Cardiac muscle cell (in vitro differentiated cells and primary cell): ENCODE data around the gene ZMAT5. TPM values are rescaled to one million over a fixed set of nuclear protein-coding genes. Genes with fewer than 3 reads are reported as not detected.

Experiments used
- DNase-seq, 2 donors: peaks; one replicate each; pipeline versions ENCODE4 v3.0.0 to v3.0.0-alpha.2; 2010 to 2017; ENCODE audit warnings: low read depth in 1 of 2, low spot score in 1 of 2
- H3K27ac ChIP-seq: fragments of 200-600 bp; sonication (generic); 2 replicates; pipeline ENCODE4 v1.5.1; 2016
- H3K27me3 ChIP-seq: fragments of 200-600 bp; sonication (generic); 2 replicates; pipeline ENCODE4 v1.6.0; 2016; ENCODE audit warnings: control low read depth
- H3K36me3 ChIP-seq: fragments of 200-600 bp; sonication (generic); 2 replicates; pipeline ENCODE4 v1.5.1; 2016; ENCODE audit warnings: control low read depth
- H3K4me1 ChIP-seq: fragments of 200-600 bp; sonication (generic); 2 replicates; pipeline ENCODE4 v1.8.1; 2017; ENCODE audit warnings: low read depth, mild to moderate bottlenecking, mixed run types
- H3K4me3 ChIP-seq: fragments of 200-600 bp; sonication (generic); 2 replicates; pipeline ENCODE4 v1.5.1; 2016; ENCODE audit warnings: mild to moderate bottlenecking
- H3K9me3 ChIP-seq: fragments of 200-600 bp; sonication (generic); 2 replicates; pipeline ENCODE4 v1.5.1; 2017; ENCODE audit warnings: low read depth, mild to moderate bottlenecking, control low read depth
- CTCF ChIP-seq: IDR thresholded peaks from 2 replicates; pipeline ENCODE4 v1.5.1; 2012; ENCODE audit warnings: low read depth, mild to moderate bottlenecking, low read length
- polyA plus RNA-seq: library from polyadenylated mRNA; unstranded; fragments of >200 nt; fragmentation: Nextera tagmentation; extraction: Ambion mirVana; gene quantifications from 2 replicates; pipeline ENCODE4 v1.2.1, GENCODE V29; 2016
- total RNA-seq: library from RNA; depleted of rRNA; stranded (reverse); fragments of >200 nt; gene quantifications from 2 replicates; pipeline ENCODE4 v1.2.3, GENCODE V29; 2016

Gene ZMAT5
- total RNA-seq = 40.5 and 42.3 TPM in 2 replicates
- polyA plus RNA-seq = 65.7 and 76.1 TPM in 2 replicates

- Histone ChIP-seq H3K9me3 (no peaks in the 10 kb centered on the region), H3K4me3 (peak within 1 kb of the TSS; percentile 87), H3K36me3 (peaks cover 6% of the 10 kb centered on the region), H3K27ac (peak within 1 kb of the TSS; percentile 95), H3K27me3 (no peaks in the 10 kb centered on the region), H3K4me1 (peaks cover 8% of the 10 kb centered on the region)
- peak; percentile 98 for DNase-seq
- TF ChIP-seq CTCF = no peak
Measured at GRCh38 chr22:29766632-29767170, at the start of gene ZMAT5. ZMAT5 (minus strand) TSS chr22:29767007; CDS start chr22:29748544, 18,463 bp downstream.

- H3K4me3 ChIP-seq = no peak overlapping the region
- no peak for DNase-seq
- H3K27ac ChIP-seq = no peak overlapping the region
- no peak for TF ChIP-seq CTCF
- no peaks in the 10 kb centered on the region for H3K9me3 ChIP-seq
- no peaks in the 10 kb centered on the region for H3K27me3 ChIP-seq
- H3K36me3 ChIP-seq = peaks cover 20% of the 10 kb centered on the region
- H3K4me1 ChIP-seq = peaks cover 4% of the 10 kb centered on the region
Measured at GRCh38 chr22:29816539-29816938, 49.7 kb upstream of the ZMAT5 start.

GRCh38 chr22:29816128-29816527 is 49.3 kb upstream of the ZMAT5 start:
- peak in 1 of 2 donors; percentile 33 for DNase-seq
- Histone ChIP-seq H3K27ac (no peak overlapping the region), H3K36me3 (peaks cover 21% of the 10 kb centered on the region)

GRCh38 chr22:29815580-29815979 is 48.8 kb upstream of the ZMAT5 start:
- Histone ChIP-seq H3K36me3 (peaks cover 21% of the 10 kb centered on the region), H3K27ac (no peak overlapping the region), H3K9me3 (no peaks in the 10 kb centered on the region), H3K27me3 (no peaks in the 10 kb centered on the region), H3K4me3 (no peak overlapping the region), H3K4me1 (no peaks in the 10 kb centered on the region)
- no peak for TF ChIP-seq CTCF
- DNase-seq = no peak

More at GRCh38 chr22:29816128-29816527, 49.3 kb upstream of the ZMAT5 start:
- Histone ChIP-seq H3K4me3 (no peak overlapping the region), H3K9me3 (no peaks in the 10 kb centered on the region), H3K4me1 (peaks cover 3% of the 10 kb centered on the region), H3K27me3 (no peaks in the 10 kb centered on the region)
- TF ChIP-seq CTCF = no peak

- Histone ChIP-seq H3K4me3 (no peak overlapping the region), H3K9me3 (no peaks in the 10 kb centered on the region), H3K27ac (no peak overlapping the region), H3K36me3 (peaks cover 21% of the 10 kb centered on the region), H3K27me3 (no peaks in the 10 kb centered on the region), H3K4me1 (no peaks in the 10 kb centered on the region)
- no peak for DNase-seq
- TF ChIP-seq CTCF = no peak
Measured at GRCh38 chr22:29814003-29814402, 47.2 kb upstream of the ZMAT5 start.

GRCh38 chr22:29813563-29813962 is 46.8 kb upstream of the ZMAT5 start:
- DNase-seq = no peak
- Histone ChIP-seq H3K27ac (no peak overlapping the region), H3K9me3 (no peaks in the 10 kb centered on the region), H3K36me3 (peaks cover 21% of the 10 kb centered on the region), H3K4me3 (no peak overlapping the region), H3K27me3 (no peaks in the 10 kb centered on the region), H3K4me1 (no peaks in the 10 kb centered on the region)
- TF ChIP-seq CTCF = peak; percentile 18
